H9 (cell line): ENCODE results near the gene ANO9. TPM values are rescaled to one million over a fixed set of nuclear protein-coding genes. Genes with fewer than 3 reads are reported as not detected.

Source experiments
- DNase-seq: peaks from one replicate; pipeline ENCODE4 v3.0.0-alpha.2; 2017
- H2AFZ ChIP-seq: one replicate; pipeline ENCODE4 v1.6.1; 2013; ENCODE audit warnings: mild to moderate bottlenecking, low read length, control low read depth, moderate library complexity
- H2AK5ac ChIP-seq: 2 replicates; pipeline ENCODE4 v1.6.1; 2013; ENCODE audit warnings: low read length, control low read depth, mixed read lengths; ENCODE audit not compliant: insufficient read length
- H2BK120ac ChIP-seq: one replicate; pipeline ENCODE4 v1.6.1; 2013; ENCODE audit warnings: low read depth, mild to moderate bottlenecking, low read length, control low read depth, inconsistent platforms; ENCODE audit not compliant: poor library complexity, severe bottlenecking
- H2BK12ac ChIP-seq: 2 replicates; pipeline ENCODE4 v1.6.1; 2013; ENCODE audit warnings: low read length, control low read depth, mixed read lengths, low read depth; ENCODE audit not compliant: insufficient read length
- H2BK15ac ChIP-seq: 2 replicates; pipeline ENCODE4 v1.6.1; 2013; ENCODE audit warnings: low read depth, low read length, control low read depth
- H2BK20ac ChIP-seq: one replicate; pipeline ENCODE4 v1.6.1; 2013; ENCODE audit warnings: low read depth, mild to moderate bottlenecking, low read length, control low read depth, inconsistent platforms; ENCODE audit not compliant: poor library complexity, severe bottlenecking
- H2BK5ac ChIP-seq: 2 replicates; pipeline ENCODE4 v1.6.1; 2013; ENCODE audit warnings: low read length, control low read depth, mixed read lengths; ENCODE audit not compliant: insufficient read length
- H3K14ac ChIP-seq: 2 replicates; pipeline ENCODE4 v1.6.1; 2013; ENCODE audit warnings: low read length, control low read depth; ENCODE audit not compliant: insufficient read depth
- H3K18ac ChIP-seq: 2 replicates; pipeline ENCODE4 v1.6.1; 2013; ENCODE audit warnings: low read depth, mild to moderate bottlenecking, mixed read lengths, low read length, control low read depth; ENCODE audit not compliant: insufficient read length
- H3K23ac ChIP-seq: 2 replicates; pipeline ENCODE4 v1.6.1; 2013; ENCODE audit warnings: low read length, control low read depth, mixed read lengths, low read depth; ENCODE audit not compliant: insufficient read length
- H3K23me2 ChIP-seq: 2 replicates; pipeline ENCODE4 v1.6.1; 2013; ENCODE audit warnings: low read depth, mild to moderate bottlenecking, mixed read lengths, low read length, control low read depth; ENCODE audit not compliant: insufficient read length, poor library complexity, severe bottlenecking
- H3K27ac ChIP-seq: 2 replicates; pipeline ENCODE4 v1.5.1; 2013; ENCODE audit warnings: low read length, control low read depth, mixed read lengths, low read depth; ENCODE audit not compliant: insufficient read length
- H3K27me3 ChIP-seq: 2 replicates; pipeline ENCODE4 v1.6.1; 2013; ENCODE audit warnings: low read length, control low read depth, inconsistent platforms; ENCODE audit not compliant: insufficient read depth
- H3K4ac ChIP-seq: 2 replicates; pipeline ENCODE4 v1.6.1; 2013; ENCODE audit warnings: low read depth, mild to moderate bottlenecking, control low read depth, inconsistent platforms, low read length, moderate library complexity
- H3K4me1 ChIP-seq: 2 replicates; pipeline ENCODE4 v1.6.1; 2013; ENCODE audit warnings: low read length, control low read depth, inconsistent platforms; ENCODE audit not compliant: insufficient read depth
- H3K4me2 ChIP-seq: 2 replicates; pipeline ENCODE4 v1.6.1; 2013; ENCODE audit warnings: low read length, control low read depth, mixed read lengths; ENCODE audit not compliant: insufficient read length, insufficient read depth
- H3K56ac ChIP-seq: 2 replicates; pipeline ENCODE4 v1.6.1; 2013; ENCODE audit warnings: low read depth, mild to moderate bottlenecking, mixed read lengths, low read length, control low read depth; ENCODE audit not compliant: insufficient read length
- H3K79me1 ChIP-seq: 2 replicates; pipeline ENCODE4 v1.6.1; 2013; ENCODE audit warnings: low read depth, mild to moderate bottlenecking, moderate library complexity, low read length, control low read depth, inconsistent platforms; ENCODE audit not compliant: insufficient read depth, poor library complexity, severe bottlenecking
- H3K79me2 ChIP-seq: 2 replicates; pipeline ENCODE4 v1.6.1; 2013; ENCODE audit warnings: low read length, control low read depth, inconsistent platforms; ENCODE audit not compliant: insufficient read depth
- H3K9ac ChIP-seq: 2 replicates; pipeline ENCODE4 v1.6.1; 2013; ENCODE audit warnings: low read length, control low read depth, mixed read lengths; ENCODE audit not compliant: insufficient read length; ENCODE audit errors: extremely low read depth
- H3K9me3 ChIP-seq: one replicate; pipeline ENCODE4 v1.6.1; 2013; ENCODE audit warnings: low read depth, low read length, inconsistent platforms; ENCODE audit not compliant: control insufficient read depth
- H3T11ph ChIP-seq: one replicate; pipeline ENCODE4 v1.6.1; 2013; ENCODE audit warnings: mild to moderate bottlenecking, low read length, control low read depth, inconsistent platforms
- H4K20me1 ChIP-seq: one replicate; pipeline ENCODE4 v1.6.1; 2013; ENCODE audit not compliant: control insufficient read depth, insufficient read length, insufficient read depth
- H4K5ac ChIP-seq: 2 replicates; pipeline ENCODE4 v1.6.1; 2013; ENCODE audit warnings: low read depth, mild to moderate bottlenecking, mixed read lengths, low read length, control low read depth; ENCODE audit not compliant: insufficient read length
- H4K8ac ChIP-seq: replicated peaks from 2 replicates; pipeline ENCODE4 v1.6.1; 2013; ENCODE audit warnings: low read length, control low read depth, mixed read lengths, low read depth; ENCODE audit not compliant: insufficient read length
- H4K91ac ChIP-seq: 2 replicates; pipeline ENCODE4 v1.6.1; 2013; ENCODE audit warnings: low read depth, mild to moderate bottlenecking, moderate library complexity, mixed read lengths, low read length, control low read depth; ENCODE audit not compliant: insufficient read length
- H3K27ac Mint-ChIP-seq, 3 experiments: 2 replicates in 2 of 3; 3 replicates in 1 of 3; pipeline ENCODE4 v1.8.0; 2020 to 2021; ENCODE audit warnings: mixed read lengths in 3 of 3, mild to moderate bottlenecking in 1 of 3, moderate library complexity in 1 of 3
- H3K27me3 Mint-ChIP-seq: 2 replicates; pipeline ENCODE4 v1.8.0; 2021; ENCODE audit warnings: low read depth, mild to moderate bottlenecking, moderate library complexity, mixed read lengths
- H3K36me3 Mint-ChIP-seq, 3 experiments: 2 replicates in 2 of 3; 3 replicates in 1 of 3; pipeline ENCODE4 v1.8.0; 2020 to 2021; ENCODE audit warnings: low read depth in 3 of 3, mixed read lengths in 3 of 3; ENCODE audit not compliant: insufficient read depth in 1 of 3
- H3K4me1 Mint-ChIP-seq, 2 experiments: 2 replicates each; pipeline ENCODE4 v1.8.0; 2020; ENCODE audit warnings: mixed read lengths in 2 of 2
- H3K4me3 Mint-ChIP-seq, 2 experiments: 2 replicates in 1 of 2; 3 replicates in 1 of 2; pipeline ENCODE4 v1.8.0; 2020 to 2021; ENCODE audit warnings: mild to moderate bottlenecking in 2 of 2, mixed read lengths in 2 of 2, moderate library complexity in 1 of 2
- H3K9me3 Mint-ChIP-seq, 2 experiments: 2 replicates in 1 of 2; 3 replicates in 1 of 2; pipeline ENCODE4 v1.8.0; 2020; ENCODE audit warnings: mild to moderate bottlenecking in 2 of 2, mixed read lengths in 2 of 2, moderate library complexity in 1 of 2
- CTCF ChIP-seq: fragments of 200-600 bp; sonication (generic); conservative IDR thresholded peaks from 3 replicates; pipeline ENCODE4 v1.8.0; 2021; ENCODE audit warnings: antibody characterized with exemption, mild to moderate bottlenecking
- WGBS: extraction: QIAGEN DNeasy Blood & Tissue Kit; methylation state at CpG from one replicate; pipeline ENCODE4 v1.1.7; 2013; ENCODE audit warnings: missing lambda C conversion rate, low lambda C conversion rate, mixed read lengths; ENCODE audit not compliant: insufficient read length; ENCODE audit errors: extremely low coverage; 5-methylcytosine and 5-hydroxymethylcytosine counted together
- total RNA-seq: library from RNA; stranded (reverse); gene quantifications from 2 replicates; pipeline ENCODE4 v1.2.1, GENCODE V29; 2021

ANO9 gene
- total RNA-seq, 1 experiment from 2014 or later, result 13.1 TPM

GRCh38 chr11:414318-414857, 27.4 kb downstream of the ANO9 start:
- no peak for DNase-seq
- H3K4me2 ChIP-seq, result no peak overlapping the region

More at GRCh38 chr11:414318-414857, 27.4 kb downstream of the ANO9 start:
- Histone ChIP-seq H2BK20ac (no peak overlapping the region), H3K14ac (no peak overlapping the region; the same call in 1 of the 2 replicates), H3K27me3 (no peaks in the 10 kb centered on the region; the same call in 1 of the 2 replicates), H4K91ac (no peak overlapping the region), H4K8ac (no peak overlapping the region), H3T11ph (no peak overlapping the region), H3K79me1 (no peaks in the 10 kb centered on the region), H2BK5ac (no peak overlapping the region), H3K4me1 (peaks cover 2% of the 10 kb centered on the region; the same call in 1 of the 2 replicates), H2BK120ac (no peak overlapping the region), H3K79me2 (no peaks in the 10 kb centered on the region; the same call in 1 of the 2 replicates), H2BK15ac (no peak overlapping the region), H3K56ac (no peak overlapping the region), H3K23ac (no peak overlapping the region), H2AFZ (no peak overlapping the region), H3K18ac (no peak overlapping the region), H3K9ac (no peak overlapping the region), H4K20me1 (peaks cover 8% of the 10 kb centered on the region), H3K23me2 (peaks cover 10% of the 10 kb centered on the region), H4K5ac (no peak overlapping the region), H3K9me3 (no peaks in the 10 kb centered on the region), H2AK5ac (no peak overlapping the region), H3K27ac (no peak overlapping the region), H2BK12ac (no peak overlapping the region), H3K4ac (no peak overlapping the region)
- TF ChIP-seq CTCF, result no peak
- WGBS, result no CpG with 5 or more reads among the region's 9 CpGs
- Mint-ChIP-seq H3K4me3 (peak overlapping the region in 1 of 2 experiments; percentile 42; a peak in 2 of 5 replicates), H3K27me3 (peaks cover 20% of the 10 kb centered on the region), H3K27ac (peak overlapping the region in 1 of 3 experiments; percentile 25; a peak in 1 of 7 replicates), H3K4me1 (peaks cover 17 to 26% of the 10 kb centered on the region in 2 experiments), H3K36me3 (no peaks in the 10 kb centered on the region; a peak in 1 of 7 replicates), H3K9me3 (no peaks in the 10 kb centered on the region; a peak in 1 of 5 replicates)
